Measurements from ENCODE around the gene CYP2C9.

DNA sequence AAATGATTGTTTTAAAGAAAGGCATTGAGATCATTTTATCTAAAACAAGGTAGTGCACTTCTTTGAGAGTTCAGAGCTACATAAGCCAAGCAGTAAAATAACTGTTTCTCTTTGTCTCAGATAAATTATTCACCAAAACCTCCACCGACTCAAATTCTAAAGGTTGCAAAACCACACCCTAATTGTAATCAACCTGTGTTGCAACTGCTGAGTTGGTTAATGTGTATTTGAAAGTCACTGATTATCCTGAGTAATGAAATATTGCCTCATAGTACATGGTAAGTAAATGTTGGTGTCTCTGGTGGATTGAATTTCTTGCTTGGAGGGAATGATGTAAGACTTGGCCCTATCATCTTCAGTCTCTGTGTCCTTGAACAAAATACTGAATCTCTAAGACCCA lies 35.9 kb upstream of the CYP2C9 start:
- TF ChIP-seq EZH2 (IDR thresholded peaks at IDR 0.05; ENCODE audit: borderline replicate concordance, control insufficient read depth, low read depth, low read length) (no peak), PAX5 (IDR thresholded peaks at IDR 0.05; ENCODE audit: borderline replicate concordance, low read depth, low read length) (no peak)
- TF ChIP-seq, protein P1, sequence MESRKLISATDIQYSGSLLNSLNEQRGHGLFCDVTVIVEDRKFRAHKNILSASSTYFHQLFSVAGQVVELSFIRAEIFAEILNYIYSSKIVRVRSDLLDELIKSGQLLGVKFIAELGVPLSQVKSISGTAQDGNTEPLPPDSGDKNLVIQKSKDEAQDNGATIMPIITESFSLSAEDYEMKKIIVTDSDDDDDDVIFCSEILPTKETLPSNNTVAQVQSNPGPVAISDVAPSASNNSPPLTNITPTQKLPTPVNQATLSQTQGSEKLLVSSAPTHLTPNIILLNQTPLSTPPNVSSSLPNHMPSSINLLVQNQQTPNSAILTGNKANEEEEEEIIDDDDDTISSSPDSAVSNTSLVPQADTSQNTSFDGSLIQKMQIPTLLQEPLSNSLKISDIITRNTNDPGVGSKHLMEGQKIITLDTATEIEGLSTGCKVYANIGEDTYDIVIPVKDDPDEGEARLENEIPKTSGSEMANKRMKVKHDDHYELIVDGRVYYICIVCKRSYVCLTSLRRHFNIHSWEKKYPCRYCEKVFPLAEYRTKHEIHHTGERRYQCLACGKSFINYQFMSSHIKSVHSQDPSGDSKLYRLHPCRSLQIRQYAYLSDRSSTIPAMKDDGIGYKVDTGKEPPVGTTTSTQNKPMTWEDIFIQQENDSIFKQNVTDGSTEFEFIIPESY (IDR thresholded peaks at IDR 0.05) = no peak
